ENCODE results near the gene FANCC.

FANCC gene

DNA sequence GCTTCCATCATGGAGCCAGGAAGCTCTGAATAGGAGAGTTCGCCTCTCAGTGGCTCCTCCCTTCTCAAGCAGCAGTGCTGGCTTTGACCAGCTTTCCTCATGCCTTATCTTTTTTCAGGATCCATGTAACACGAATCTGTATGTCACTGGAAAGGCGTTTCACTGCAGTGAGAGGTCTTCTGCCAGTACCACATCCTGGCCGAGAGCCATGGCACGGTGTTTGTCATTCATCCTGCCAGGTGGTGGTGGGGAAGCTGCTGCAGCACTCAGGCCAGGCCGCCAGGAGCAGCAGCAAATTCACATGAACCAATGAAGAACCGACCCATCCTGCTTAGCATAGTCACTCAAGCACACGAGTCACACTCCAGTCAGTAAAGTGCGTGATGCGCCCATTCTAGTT, 179.0 kb downstream of the FANCC start:
- DNase-seq = no peak

DNA sequence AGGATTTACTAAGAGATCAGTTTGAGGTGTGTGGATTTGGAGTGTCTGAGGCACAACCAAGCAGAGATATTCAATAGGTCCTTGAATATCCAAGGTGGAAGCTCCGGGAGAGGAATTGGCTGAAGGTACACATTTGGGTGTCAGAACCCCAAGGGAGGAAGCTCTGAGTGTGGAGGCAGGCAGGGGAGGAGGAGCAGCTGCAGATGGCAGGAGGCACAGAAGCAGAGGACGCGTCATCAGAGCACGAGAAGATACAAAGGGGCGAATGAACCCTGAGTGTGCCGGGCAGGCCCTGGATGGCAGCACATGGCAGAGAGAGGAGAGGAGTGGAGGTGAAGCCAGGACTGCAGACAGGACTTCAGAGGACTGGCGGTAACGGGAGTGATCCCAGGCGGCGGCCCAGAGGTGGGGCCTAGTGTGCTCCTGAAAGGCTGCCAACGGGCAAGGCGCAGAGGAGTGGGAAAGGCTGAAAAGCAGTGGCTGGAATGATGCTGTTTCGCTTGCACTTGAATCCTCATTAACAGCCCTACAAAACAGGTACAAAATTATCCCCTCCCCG, 179.8 kb downstream of the FANCC start:
- no peak for DNase-seq

DNA sequence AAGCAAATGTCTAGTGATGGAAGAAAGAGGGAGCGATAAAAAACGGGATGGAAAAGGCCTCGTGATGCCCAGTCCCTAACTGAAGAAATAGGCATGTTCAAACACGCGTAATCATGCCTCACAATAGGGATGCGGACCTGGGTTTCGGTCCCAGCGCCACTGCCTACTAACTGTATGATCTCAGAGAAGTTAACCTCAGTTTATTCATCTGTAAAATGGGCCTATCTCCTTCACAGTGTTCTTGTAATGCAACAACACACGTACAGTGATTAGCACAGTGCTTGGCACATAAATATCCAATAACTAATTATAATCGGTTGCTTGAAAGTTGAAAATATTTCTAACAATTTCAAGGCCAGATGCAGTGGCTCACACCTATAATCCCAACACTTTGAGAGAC, 181.8 kb downstream of the FANCC start:
- no peak for DNase-seq

DNA sequence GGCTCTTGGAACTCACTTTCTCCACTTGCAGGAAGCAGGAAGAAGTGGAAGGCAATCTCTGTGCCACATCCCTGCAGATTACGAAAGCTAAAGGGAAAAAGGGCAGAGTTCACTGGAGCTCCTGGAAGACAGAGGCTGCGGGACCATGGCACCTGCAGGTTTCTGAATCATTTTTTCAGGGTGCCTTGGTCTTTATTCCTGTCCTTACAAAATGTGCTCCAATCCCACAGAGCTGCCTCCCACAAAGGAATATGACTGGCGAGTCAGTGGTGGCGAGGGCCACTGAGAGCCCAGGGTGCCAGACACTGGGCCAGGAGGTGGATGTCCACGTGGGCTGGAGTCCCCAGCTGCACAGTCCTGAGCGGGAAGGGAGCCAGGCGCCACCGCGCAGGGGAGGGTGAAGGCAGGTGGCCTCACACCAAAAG, 183.0 kb downstream of the FANCC start:
- no peak for DNase-seq

DNA sequence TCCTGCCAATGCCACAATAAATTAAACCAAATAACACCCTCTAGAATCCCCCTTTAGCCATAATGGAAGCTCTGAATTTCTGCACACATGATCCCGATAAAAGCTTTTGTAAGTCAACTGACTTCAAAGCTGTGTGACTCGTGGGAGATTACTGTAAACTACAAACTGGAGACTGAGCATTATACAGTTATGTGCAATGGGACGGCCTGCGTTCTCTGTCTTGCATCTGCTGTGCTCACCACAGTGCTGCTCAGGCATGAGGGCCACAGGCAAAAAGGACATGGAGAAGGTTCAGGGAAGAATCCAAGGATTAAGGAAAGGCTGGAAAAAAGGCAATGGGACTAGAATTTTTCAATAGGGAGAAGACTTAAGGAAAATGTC, 184.2 kb downstream of the FANCC start:
- DNase-seq = no peak

DNA sequence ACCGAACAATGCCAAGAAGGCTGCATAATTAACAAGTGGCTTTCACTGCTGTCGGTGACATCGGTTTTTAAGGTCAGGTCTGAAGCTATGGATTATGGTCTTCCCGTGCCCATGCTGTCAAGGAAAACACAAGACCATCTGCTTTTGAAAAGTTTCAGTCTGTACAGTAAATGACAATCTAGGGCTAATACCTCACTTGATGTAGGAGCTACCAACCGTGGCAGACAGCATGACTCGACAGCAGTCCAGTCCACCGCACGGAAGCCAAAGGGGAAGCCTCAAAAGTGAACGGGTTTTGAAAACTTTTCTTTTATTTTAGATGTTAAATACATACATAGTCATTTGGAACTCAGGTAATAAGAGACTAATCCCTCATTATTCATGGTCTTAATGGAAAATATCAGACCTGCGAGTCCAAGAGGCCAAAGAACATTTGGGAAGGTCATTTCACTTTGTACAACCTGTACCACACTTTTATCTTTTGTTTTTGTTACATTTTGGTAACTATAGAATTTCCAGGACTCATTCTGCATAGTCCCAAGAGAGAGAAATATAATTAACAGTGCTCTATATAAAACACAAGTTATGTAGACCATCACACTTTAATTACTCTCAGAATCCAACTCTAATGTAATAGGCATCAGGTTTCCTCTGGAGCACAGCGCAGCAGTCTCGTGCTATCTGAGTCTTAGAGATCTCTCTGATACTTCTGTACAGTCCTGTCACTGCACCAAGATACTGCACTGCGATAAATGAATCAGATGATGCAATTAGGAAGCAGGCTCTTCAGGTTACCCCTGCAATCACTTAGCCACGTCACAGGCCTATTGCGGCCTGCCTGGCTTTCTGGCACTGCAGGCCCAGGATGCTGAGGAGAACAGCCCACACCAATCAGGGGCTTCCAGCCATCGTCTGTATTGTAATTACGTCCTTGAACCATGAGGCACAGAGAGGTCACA, 184.9 kb downstream of the FANCC start:
- DNase-seq = no peak

DNA sequence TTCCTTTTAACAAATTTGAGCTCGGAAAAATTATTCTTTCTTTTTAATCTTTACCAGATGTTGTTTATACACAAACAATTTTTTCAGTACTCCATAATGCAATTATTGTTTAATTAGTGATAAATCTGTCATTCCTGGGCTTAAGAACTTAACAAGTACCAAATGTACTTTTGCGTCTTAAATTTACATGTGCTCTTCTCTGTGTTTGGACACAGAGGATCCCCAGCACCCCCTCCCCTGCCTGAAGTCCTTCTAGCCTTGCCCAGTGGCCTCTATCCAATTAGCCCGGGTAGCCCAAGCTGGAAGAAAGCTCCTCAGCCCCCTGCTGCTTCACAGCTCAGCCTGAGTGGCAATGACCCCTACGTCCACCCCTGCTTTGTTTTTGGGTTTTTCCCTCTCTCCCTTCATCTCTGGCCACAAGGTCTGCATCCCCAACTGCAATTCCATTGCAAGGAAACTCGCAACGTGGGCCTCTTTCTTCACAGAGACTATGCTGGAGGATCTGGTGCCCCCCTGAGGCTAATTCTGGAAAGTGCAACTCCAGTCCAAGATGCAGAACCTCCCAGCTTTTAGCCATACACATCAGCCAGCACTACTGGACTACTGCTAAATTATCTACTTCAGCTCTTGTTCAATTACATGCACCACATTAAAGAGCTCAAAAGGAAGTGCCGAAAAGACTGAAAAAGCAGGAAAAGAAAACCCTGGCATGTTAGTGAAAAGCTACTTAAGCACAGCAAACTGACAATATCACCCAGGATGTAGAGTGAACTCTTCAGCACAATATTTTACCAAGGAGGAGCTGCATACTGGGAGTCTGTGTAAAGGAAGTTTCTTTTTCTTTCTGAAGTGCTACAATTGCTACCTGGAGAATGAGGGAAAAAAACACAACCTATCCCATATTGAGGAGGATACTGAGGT, 186.2 kb downstream of the FANCC start:
- DNase-seq = peak; percentile 13

DNA sequence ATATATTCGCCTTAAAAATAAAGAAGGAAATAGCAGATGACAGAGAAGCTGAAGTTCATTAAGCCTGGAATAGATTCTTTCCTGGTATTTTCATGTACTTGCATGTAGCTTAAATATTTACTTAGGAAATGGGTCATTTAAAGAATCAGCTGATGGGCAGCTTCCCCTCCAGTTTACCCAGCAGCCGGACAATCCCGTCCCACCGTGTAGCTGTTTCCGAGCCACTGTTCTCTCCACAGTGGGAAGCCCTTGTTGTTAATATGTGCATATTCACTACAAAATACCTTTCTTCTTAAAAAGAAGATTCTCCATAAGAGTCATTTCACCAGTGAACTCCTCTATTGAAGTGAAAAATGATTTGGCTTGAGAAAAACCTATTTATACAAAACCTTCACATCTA, 187.0 kb downstream of the FANCC start:
- DNase-seq = no peak

DNA sequence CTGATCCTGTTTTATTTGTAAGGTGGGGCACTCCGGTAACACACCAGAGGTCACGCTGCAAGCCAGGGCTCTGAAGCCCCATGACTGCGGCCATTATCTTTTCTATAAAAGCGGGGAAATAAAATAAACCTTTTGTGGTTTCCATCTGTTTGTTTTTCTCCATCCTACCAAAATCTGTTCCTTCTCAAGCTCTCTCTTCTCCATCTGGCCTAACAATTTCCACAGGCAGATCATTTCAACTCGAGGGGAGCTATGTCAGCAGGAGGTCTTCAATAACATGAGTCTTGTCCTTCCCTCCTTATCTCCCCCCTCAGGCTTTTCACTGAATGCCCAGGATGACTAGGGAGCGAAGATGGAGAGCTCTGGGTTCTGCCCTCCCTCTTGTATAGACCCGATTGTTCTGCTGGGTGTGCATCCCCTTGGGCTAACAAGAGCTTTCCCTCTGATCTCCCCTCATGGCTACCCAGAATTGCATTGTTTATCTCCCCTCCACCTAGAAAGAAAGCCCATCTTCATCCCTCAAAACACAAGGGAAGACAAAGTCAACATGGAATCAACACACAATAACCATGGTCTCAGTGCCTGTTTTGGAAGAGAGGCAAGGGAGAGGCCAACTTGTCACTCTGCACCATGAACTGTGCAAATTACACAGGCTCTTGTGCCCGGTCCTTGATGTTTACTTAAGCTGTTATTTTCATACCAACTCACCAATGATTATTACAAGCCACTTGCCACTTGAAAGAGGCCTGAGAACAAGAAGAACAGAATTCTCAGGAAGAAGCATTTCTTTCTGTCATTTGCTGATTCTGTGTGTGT, 187.8 kb downstream of the FANCC start:
- no peak for DNase-seq

DNA sequence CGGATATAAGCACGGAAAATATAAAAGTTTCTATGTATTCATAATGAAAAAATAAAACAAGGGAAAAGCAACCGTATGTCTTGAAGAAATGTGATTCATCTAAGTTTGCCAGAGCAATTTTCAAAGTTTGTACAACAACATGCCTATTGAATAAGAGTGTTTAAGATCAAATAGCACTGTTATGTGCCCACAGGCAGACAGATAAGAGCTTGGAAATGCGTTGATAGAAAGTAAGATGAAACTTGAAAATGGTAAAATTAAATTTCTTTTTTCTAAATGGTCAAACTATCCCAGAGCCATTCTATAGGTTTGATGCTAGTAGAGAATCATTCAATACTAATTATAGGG, 189.4 kb downstream of the FANCC start:
- DNase-seq = no peak

DNA sequence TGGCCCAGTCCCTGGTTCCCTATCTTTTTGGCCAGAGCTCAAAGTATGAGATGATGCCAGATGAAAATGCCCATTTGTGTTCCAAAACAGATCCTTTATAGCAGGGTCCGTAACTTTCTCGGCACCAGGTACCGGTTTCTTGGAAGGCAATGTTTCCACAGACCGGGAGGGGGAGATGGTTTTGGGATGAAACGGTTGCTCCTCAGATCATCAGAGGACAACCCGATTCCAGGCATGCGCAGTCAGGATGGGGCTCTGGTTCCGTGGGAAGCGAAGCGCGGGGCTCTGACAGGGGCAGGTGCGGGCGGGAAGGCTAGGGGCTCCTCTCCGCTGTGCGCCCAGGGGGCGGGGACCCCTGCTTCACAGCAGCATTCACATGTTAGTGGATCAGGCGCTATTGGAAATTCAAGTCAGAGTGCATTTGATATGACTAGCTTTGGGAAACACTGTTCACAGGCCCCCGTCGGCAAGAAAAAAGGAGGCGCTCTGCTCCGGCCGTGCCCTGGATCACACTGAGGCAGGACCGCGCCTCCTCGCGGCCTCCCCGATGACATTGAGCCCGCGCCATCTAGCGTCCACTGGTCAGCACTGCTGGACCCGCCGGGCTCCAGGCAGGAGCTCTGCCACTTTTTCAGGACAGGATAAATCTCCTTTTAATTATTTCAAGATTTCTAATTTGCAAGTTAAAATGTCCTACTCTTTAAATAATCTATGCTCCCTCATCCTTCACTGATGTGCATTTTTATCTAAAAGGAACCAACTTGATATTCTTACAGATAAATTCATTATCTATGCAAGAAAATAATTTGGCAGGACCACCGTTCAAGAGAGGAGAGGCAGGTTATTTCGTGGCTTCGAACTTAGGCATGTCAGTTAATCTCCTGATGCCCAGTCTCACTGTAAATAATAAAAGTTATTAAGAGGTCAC, 190.0 kb downstream of the FANCC start:
- DNase-seq = peak; percentile 58

DNA sequence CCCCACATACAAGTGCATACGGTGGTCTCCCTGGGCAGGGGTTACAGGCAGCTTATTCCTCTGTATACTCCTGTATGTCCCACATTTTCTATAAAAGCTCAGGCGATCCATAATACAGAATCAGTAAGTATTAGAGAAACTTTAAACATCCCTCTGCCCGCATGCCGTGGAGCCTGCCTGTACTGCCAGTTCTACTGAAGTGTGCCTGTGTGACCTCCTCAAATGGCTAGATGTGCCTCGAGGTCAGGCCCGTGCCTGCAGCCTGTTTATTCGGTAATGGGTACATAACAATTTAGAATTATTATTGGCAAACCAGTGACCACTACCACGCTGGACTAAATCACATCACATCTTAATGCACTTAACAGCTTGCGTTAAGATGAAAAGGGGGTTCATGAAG, 190.8 kb downstream of the FANCC start:
- no peak for DNase-seq

DNA sequence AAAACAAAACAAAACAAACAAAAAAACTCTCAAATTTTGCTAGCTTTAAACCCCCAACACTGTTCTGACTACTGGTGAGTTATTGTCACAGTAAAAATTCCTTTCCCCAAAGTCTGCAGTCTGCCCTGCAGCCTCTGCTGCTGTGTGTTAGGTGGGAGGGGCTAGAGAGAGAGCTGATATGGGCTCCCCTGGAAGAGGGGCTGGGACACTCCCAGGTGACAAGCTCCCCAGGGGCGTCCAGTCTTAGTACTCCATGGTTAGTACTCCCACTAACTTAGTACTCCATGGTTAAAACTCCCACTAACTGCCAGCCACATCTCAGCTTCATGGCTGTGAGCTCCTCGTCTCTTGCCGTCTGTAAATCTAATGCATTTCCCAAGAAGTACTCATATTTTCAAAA, 191.9 kb downstream of the FANCC start:
- DNase-seq = no peak

DNA sequence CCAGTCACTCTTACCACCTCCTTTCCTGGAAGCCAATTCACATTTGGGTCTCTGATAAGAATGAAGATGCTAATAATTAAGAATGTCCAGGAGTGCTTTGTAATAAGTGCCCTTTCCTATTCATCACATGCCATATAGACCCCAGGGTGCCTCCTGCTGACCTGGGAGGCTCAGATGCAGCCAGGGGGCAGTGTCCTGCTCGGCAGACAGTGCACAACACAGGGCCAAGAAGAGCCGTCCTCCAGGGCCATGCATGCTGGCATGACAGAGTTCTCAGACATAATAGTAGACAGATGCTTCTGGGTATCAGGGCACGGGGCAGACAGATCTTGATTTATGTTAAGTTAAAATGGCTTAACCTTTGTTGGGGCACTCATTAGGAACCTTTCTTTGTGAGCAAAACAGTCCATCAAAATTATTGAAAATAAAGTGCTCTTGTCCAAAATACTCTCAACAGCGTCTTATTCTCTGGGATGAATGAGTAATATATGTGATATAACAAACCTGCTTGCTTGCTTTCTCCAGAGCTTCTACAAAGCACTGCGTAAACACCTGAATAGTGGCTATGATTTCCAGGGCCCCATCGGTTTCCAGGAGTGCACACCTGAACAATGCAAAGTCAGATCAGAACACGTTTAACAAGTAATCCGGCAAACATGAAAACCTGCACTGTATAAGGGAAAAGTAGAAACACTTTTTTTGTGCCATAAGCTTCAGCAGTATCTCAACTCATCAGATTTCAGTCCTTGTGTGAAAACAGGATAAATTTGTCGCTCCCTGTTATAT, 192.7 kb downstream of the FANCC start:
- no peak for DNase-seq

DNA sequence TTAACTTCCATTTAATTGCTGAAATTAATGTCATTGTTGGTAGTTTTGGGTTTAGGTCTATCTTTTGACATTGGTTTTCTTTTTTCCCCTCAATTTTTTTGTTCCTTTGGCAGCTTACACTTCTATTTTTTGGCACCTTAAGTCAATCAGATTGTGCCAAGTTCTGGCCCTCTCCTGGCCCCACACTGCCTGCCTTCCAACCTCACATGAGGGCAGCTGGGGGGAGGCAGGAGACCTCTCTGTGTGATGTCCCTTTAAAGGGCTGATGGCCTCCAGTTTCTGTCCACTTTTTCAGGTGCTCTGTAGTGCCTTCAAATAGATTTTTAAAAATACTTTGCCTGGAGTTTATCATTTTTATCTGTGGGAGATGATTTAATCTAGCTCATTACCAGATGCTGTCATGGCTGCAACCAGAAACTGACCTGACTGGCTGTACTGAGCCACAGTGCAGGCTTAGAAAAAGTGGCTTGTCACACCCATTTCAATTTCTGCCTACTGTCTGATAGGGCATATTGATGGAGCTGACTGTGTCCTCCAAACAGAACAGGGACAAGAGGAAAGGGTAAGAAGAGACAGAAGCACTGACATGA, 196.6 kb downstream of the FANCC start:
- no peak for DNase-seq

DNA sequence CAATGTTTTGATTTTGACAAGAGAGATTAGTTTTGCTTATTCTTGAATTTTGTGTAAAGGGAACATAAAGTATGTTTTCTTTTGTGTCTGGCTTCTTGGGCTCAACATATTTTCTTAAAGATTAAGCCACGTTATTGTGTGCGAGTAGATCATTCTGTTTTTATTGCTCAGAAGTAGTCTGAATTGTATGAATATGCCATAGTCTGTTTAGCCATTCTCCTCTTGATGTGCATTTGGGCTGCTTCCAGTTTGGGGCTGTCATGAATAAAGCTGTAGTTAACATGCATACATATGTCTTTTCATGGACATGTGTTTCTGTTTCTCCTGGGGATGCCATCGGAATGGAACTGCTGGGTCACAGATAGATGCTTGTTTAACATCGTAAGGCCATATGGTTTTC, 198.9 kb downstream of the FANCC start:
- DNase-seq = no peak

DNA sequence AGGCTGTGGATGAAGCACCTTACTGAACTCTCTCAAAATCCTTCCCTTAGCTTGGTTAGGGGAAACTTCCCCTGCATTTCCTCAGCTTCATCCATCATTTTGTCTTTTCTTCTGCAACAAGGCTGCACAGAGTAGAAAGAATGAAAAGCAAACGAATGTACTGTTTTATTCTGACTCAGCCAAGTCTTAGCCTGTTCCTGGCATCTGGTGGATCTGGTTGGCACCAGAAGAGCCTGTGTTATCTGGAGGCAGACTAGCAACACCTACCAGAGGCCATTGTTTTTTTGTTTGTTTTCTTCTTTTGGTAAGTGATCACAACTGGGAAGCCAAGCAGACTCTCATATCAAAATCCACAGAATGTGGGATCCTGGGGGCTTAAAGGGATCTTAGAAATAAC, 200.7 kb downstream of the FANCC start:
- no peak for DNase-seq

DNA sequence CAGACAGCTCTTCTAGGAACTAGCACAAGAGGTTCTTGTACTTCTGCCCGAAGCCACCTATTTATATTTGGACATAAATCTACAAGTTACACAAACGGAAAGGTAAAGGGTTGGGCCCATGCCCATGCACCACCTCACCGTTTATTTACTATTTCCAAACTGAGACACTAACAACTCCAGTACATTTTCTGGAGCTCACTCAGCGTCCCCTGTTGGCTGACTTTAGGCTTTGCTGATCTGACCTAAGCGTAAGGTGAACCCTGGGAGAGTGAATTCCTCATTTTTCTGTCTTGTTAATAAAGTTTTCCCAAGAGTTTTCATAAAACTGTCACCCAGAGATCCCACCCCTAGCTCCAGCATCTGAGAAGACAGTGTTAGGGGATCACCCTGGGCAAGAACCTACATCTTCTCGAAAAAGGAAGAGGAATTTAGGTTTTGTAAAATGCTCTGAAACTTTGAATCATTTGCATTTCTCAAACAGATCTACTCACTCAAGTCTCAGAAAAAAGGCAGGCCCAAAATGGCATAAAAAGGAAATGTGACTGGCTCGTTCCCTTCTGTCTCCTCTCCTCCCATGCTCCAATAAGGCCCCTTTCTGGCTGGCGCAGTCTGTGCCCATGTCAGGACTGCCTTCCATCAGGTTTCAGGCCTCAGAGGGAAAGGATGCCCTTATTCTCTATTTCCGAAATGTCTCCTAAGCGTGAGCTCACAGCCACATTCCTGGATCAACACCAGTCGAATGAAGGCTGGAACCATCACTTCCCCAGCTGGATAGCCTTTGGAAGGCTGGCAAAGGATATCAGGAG, 201.3 kb downstream of the FANCC start:
- no peak for DNase-seq

DNA sequence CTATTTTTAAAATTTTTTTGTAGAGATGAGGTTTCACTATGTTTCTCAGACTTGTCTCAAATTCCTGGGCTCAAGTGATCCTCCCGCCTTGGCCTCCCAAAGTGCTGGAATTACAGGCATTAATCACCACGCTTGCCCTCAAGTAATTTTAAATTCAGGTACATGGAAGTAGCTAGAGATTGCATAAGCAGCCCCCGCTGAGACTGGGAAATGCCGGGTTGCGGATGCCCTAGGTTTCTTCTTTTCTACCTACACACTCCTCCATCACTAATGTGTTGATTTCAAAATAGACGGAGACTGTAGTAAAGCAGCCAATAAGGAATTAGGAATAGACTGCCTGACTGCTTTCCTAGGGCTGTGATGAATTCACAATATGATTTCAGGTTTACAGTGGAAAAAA, 202.4 kb downstream of the FANCC start:
- no peak for DNase-seq
